ENCODE data around the gene TDRD5.
"Not testable (repeated sequence)": the region's sequence is repeated elsewhere in the genome, so short reads cannot be mapped to it uniquely, and the experiment has no call there.

Gene TDRD5

GRCh38 chr1:179612361-179612760 is 20.7 kb downstream of the TDRD5 start:
- no peak for DNase-seq

- DNase-seq: no peak
These were observed 39.1 kb downstream of the TDRD5 start for GRCh38 chr1:179630719-179631118.

- no peak for DNase-seq
These were observed 41.2 kb downstream of the TDRD5 start for GRCh38 chr1:179632868-179633267.

GRCh38 chr1:179637211-179637860 is 45.7 kb downstream of the TDRD5 start:
- no peak for DNase-seq

GRCh38 chr1:179661018-179661417 is 69.4 kb downstream of the TDRD5 start:
- DNase-seq: no peak

- DNase-seq: no peak
These were observed 72.2 kb downstream of the TDRD5 start for GRCh38 chr1:179663810-179664209.

- no peak for DNase-seq
These were observed 86.2 kb downstream of the TDRD5 start for GRCh38 chr1:179677882-179678281.

GRCh38 chr1:179694530-179694929 is 102.9 kb downstream of the TDRD5 start:
- not testable (repeated sequence) for DNase-seq

GRCh38 chr1:179702946-179703539 is 111.4 kb downstream of the TDRD5 start:
- no peak for DNase-seq

- no peak for DNase-seq
These were observed 114.8 kb downstream of the TDRD5 start for GRCh38 chr1:179706339-179706941.

- DNase-seq: no peak
These were observed 115.8 kb downstream of the TDRD5 start for GRCh38 chr1:179707406-179707805.

GRCh38 chr1:179708434-179709195 is 117.0 kb downstream of the TDRD5 start:
- DNase-seq: no peak

GRCh38 chr1:179709841-179710329 is 118.3 kb downstream of the TDRD5 start:
- DNase-seq: no peak

- no peak for DNase-seq
These were observed 122.5 kb downstream of the TDRD5 start for GRCh38 chr1:179714159-179714558.

- no peak for DNase-seq
These were observed 123.0 kb downstream of the TDRD5 start for GRCh38 chr1:179714623-179715022.

GRCh38 chr1:179719272-179719671 is 127.6 kb downstream of the TDRD5 start:
- no peak for DNase-seq

- DNase-seq: no peak
These were observed 136.6 kb downstream of the TDRD5 start for GRCh38 chr1:179728271-179728670.

- DNase-seq: no peak
These were observed 138.2 kb downstream of the TDRD5 start for GRCh38 chr1:179729881-179730280.

GRCh38 chr1:179731643-179732042 is 140.0 kb downstream of the TDRD5 start:
- no peak for DNase-seq

All from NCI-H510A (cell line).